ENCODE results near the gene CXCL11. TPM values are rescaled to one million over a fixed set of nuclear protein-coding genes. Genes with fewer than 3 reads are reported as not detected.
A peak's percentile ranks its signal among the peaks of the same experiment; 100 is the strongest.

CXCL11 gene
- total and polyA plus RNA-seq, 9 of the 15 experiments (the other 6 are each of a cell fraction or from before 2014, with no cell fraction given), result 2.1 to 9.1 (median 4.5) TPM

DNA sequence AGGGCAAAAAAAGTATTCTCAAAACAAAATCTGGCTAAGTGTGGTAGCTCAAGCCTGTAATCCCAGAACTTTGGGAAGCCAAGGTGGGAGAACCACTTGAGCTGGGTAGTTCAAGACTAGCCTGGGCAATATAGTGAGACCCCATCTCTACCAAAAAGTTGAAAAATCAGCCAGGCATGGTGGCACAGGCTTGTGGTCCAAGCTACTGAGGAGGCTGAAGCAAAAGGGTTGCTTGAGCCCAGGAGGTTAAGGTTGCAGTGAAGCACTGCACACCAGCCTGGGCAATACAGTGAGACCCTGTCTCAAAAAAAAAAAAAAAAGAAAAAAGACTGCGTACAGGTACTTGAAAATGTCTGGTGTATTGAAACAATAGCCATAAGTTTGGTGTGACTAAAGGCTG is 43.4 kb downstream of the CXCL11 start:
- in situ Hi-C loops (cut with MboI) (no loop called here), intact Hi-C loops (cut with micrococcal nuclease) (loop anchor here (5.0 kb wide), 1 partner anchor 75 kb away; no protein-coding TSS in a partner anchor)
- Histone ChIP-seq H3K4me2 (ENCODE audit: insufficient read depth, low read length) (no peak overlapping the region), H3K9me3 (replicated peaks; ENCODE audit: control insufficient read depth, insufficient read depth, low read depth, low read length) (0 out of 2 replicates have a peak, but pooled peaks cover 4% of the 10 kb centered on the region), H3K9ac (ENCODE audit: insufficient read depth in 1 of 2, low read depth in 2 of 2, low read length in 2 of 2) (no peak overlapping the region), H3K36me3 (ENCODE audit: control insufficient read depth, insufficient read depth, low read length) (peaks cover 13% of the 10 kb centered on the region; the same call in 1 of the 3 replicates), H4K20me1 (replicated peaks; ENCODE audit: control insufficient read depth, insufficient read depth, low read length) (no peaks in the 10 kb centered on the region), H3K4me3 (no peak overlapping the region), H3K27ac (ENCODE audit: extremely low read depth, low read depth, low read length) (no peak overlapping the region), H3K79me2 (ENCODE audit: control insufficient read depth, insufficient read depth, low read length) (peaks cover 37% of the 10 kb centered on the region), H2AFZ (ENCODE audit: low read depth, low read length) (no peak overlapping the region), H3K27me3 (ENCODE audit: control insufficient read depth in 2 of 2, insufficient read depth in 2 of 2, low read length in 2 of 2) (no peaks in the 10 kb centered on the region), H3K9me1 (ENCODE audit: control insufficient read depth, insufficient read depth, low read length) (no peaks in the 10 kb centered on the region), H3K4me1 (replicated peaks in 1 of 2; ENCODE audit: control insufficient read depth in 2 of 2, insufficient read depth in 2 of 2, low read length in 2 of 2) (peaks cover 2 to 3% of the 10 kb centered on the region in 2 experiments; a peak in 2 of 5 replicates)
- no TSS peak for BruUV-seq (replicated peaks)
- POLR2A ChIA-PET, result no interaction called here
- 14% methylated on average over 1 of the region's 1 CpG for WGBS (ENCODE audit: insufficient coverage, low coverage, missing lambda C conversion rate)
- ATAC-seq, result no peak
- DNase-seq (ENCODE audit: extremely low read depth in 1 of 4, low spot score in 3 of 4), result no peak
- CTCF ChIA-PET (ENCODE audit: low intra/inter-chr PET ratio), result no interaction called here
- TF ChIP-seq BCOR (IDR thresholded peaks at IDR 0.05) (peak; percentile 32; the same call in 1 of the 2 replicates), ZNF121 (CRISPR knock-in tag; conservative IDR thresholded peaks at IDR 0.05) (peak; percentile 94), MYNN (IDR thresholded peaks at IDR 0.05) (no peak), MYNN (CRISPR knock-in tag; IDR thresholded peaks at IDR 0.05) (no peak), TEAD4 (IDR thresholded peaks at IDR 0.05; ENCODE audit: low read length) (no peak), TEAD4 (CRISPR knock-in tag; IDR thresholded peaks at IDR 0.05; ENCODE audit: borderline replicate concordance) (no peak)
- no peak for FAIRE-seq
